HepG2 (cell line): ENCODE results near the gene KLHL11. TPM values are rescaled to one million over a fixed set of nuclear protein-coding genes. Genes with fewer than 3 reads are reported as not detected.

ENCODE experiments used
- ATF1 ChIP-seq: IDR thresholded peaks from 2 replicates; pipeline ENCODE4 v1.6.1; 2016; ENCODE audit warnings: mild to moderate bottlenecking, control low read depth
- DR1 ChIP-seq: sonication (generic); formaldehyde crosslinking; IDR thresholded peaks from 2 replicates; pipeline ENCODE4 v1.8.0; 2021; ENCODE audit warnings: mild to moderate bottlenecking, missing genetic modification reagents, inconsistent platforms
- NFKBIZ ChIP-seq: IDR thresholded peaks from 2 replicates; pipeline ENCODE4 v1.6.1; 2018; ENCODE audit warnings: missing genetic modification reagents, missing compliant biosample characterization
- SAP130 ChIP-seq: IDR thresholded peaks from 2 replicates; pipeline ENCODE4 v1.6.1; 2016; ENCODE audit warnings: low read depth
- SNAI1 ChIP-seq: sonication (generic); formaldehyde crosslinking; IDR thresholded peaks from 2 replicates; pipeline ENCODE4 v1.5.0; 2020; ENCODE audit warnings: mild to moderate bottlenecking, missing genetic modification reagents, borderline replicate concordance
- SOX6 ChIP-seq, 2 experiments: fragments of 450-650 bp in 1 of 2; sonication (generic) in 1 of 2; formaldehyde crosslinking in 1 of 2; IDR thresholded peaks; 2 replicates each; pipeline versions ENCODE4 v1.4.0 to v1.6.1; 2017 to 2020; ENCODE audit warnings: antibody characterized with exemption in 1 of 2, mild to moderate bottlenecking in 1 of 2, missing genetic modification reagents in 1 of 2
- ZHX1 ChIP-seq: sonication (generic); formaldehyde crosslinking; IDR thresholded peaks from 2 replicates; pipeline ENCODE4 v1.8.1; 2022; ENCODE audit warnings: low read depth, mild to moderate bottlenecking, missing genetic modification reagents
- ZKSCAN8 ChIP-seq: IDR thresholded peaks from 2 replicates; pipeline ENCODE4 v1.6.1; 2016; ENCODE audit warnings: borderline replicate concordance, missing genetic modification reagents, missing compliant biosample characterization
- ZNF205 ChIP-seq: IDR thresholded peaks from 2 replicates; pipeline ENCODE4 v1.6.1; 2018; ENCODE audit warnings: missing biosample characterization, missing genetic modification reagents
- ZNF253 ChIP-seq: sonication (generic); formaldehyde crosslinking; IDR thresholded peaks from 2 replicates; pipeline ENCODE4 v1.8.0; 2022; ENCODE audit warnings: mild to moderate bottlenecking, missing genetic modification reagents, borderline replicate concordance
- ZNF563 ChIP-seq: sonication (generic); formaldehyde crosslinking; IDR thresholded peaks from 2 replicates; pipeline ENCODE4 v1.8.0; 2022; ENCODE audit warnings: mild to moderate bottlenecking, moderate library complexity, missing genetic modification reagents
- ZNF816 ChIP-seq: sonication (generic); formaldehyde crosslinking; IDR thresholded peaks from 2 replicates; pipeline ENCODE4 v1.8.0; 2022; ENCODE audit warnings: missing genetic modification reagents, mild to moderate bottlenecking, borderline replicate concordance
- ZUFSP ChIP-seq: sonication (generic); formaldehyde crosslinking; IDR thresholded peaks from 2 replicates; pipeline ENCODE4 v1.9.0; 2021; ENCODE audit warnings: missing genetic modification reagents, mild to moderate bottlenecking, borderline replicate concordance
- polyA plus RNA-seq, 8 experiments: library from polyadenylated mRNA; depleted of rRNA in 3 of 8; stranded (reverse) in 7 of 8; unstranded in 1 of 8; fragments of >200 nt; fragmentation: Illumina TruSeq in 4 of 8; extraction: Trizol in 4 of 8; gene quantifications; 2 replicates each; pipeline versions ENCODE4 v1.2.1 to v1.2.3, GENCODE V29; 2011 to 2016; ENCODE audit warnings: low read depth in 4 of 8, missing spikeins in 1 of 8, mixed read lengths in 1 of 8; ENCODE audit not compliant: insufficient read depth in 1 of 8
- total RNA-seq, 5 experiments: library from RNA; depleted of rRNA; stranded (reverse); fragments of >200 nt; fragmentation: Illumina TruSeq; extraction: Trizol; gene quantifications; 2 replicates each; pipeline ENCODE4 v1.2.3, GENCODE V29; 2016; ENCODE audit warnings: low read depth in 1 of 5
- TF ChIP-seq, protein P1 (sequence below): sonication (generic); formaldehyde crosslinking; IDR thresholded peaks from 2 replicates; pipeline ENCODE4 v1.8.0; 2022; ENCODE audit warnings: missing genetic modification reagents, mild to moderate bottlenecking, inconsistent platforms, borderline replicate concordance

Gene KLHL11
- total and polyA plus RNA-seq, 2 of the 13 experiments (the other 11 are each of a cell fraction or from before 2014, with no cell fraction given) = 7.7 to 27.5 TPM

DNA sequence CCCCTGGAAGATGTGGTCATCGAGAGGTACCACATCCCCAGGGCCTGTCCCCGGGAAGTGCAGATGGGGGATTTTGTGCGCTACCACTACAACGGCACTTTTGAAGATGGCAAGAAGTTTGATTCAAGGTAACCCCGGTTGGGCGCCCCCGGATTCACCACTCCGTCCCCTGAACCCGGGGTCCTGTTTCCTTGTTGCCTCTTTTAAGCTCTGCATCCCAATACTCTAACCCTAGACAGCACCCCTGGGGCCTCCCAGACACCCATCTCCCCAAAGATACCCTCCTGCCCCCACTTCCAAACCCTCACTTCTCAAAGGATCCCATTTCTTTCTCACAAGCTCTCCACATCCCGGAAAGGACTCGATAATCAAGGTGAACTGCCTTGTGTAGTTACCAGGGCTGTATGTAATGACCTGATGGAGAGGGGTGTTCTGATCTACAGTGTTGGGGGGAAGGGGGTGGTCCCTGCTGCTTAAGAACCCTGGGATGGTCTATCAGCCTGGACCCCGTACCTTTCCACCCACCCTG, 52.0 kb downstream of the KLHL11 start (continued):
- TF ChIP-seq ZKSCAN8 = 0 out of 2 replicates have a peak, but pooled peaks have one; percentile 9
- TF ChIP-seq ZNF563 = no peak
- no peak for TF ChIP-seq ZUFSP (CRISPR knock-in tag)
- TF ChIP-seq DR1 (CRISPR knock-in tag) = 0 out of 2 replicates have a peak, but pooled peaks have one; percentile 39
- TF ChIP-seq NFKBIZ = no peak
- TF ChIP-seq ZNF253 (CRISPR knock-in tag) = no peak
- TF ChIP-seq, protein P1, sequence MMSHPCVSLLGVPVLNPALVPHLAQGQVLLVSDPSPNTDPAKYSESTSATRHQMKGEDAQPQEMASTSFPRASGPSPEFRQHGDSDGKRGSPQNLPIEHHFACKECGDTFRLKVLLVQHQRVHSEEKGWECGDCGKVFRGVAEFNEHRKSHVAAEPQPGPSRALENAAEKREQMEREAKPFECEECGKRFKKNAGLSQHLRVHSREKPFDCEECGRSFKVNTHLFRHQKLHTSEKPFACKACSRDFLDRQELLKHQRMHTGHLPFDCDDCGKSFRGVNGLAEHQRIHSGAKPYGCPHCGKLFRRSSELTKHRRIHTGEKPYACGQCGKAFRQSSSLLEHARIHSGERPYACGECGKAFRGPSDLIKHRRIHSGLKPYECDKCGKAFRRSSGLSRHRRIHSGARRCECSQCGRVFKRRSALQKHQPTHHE = peak; percentile 1; the same call in 1 of the 2 replicates
- no peak for TF ChIP-seq SOX6 (IDR thresholded peaks at IDR 0.05)
- TF ChIP-seq SOX6 (CRISPR knock-in tag; IDR thresholded peaks at IDR 0.05) = 0 out of 2 replicates have a peak, but pooled peaks have one; percentile 7
- no peak for TF ChIP-seq SAP130 (CRISPR knock-in tag)
- 0 out of 2 replicates have a peak, but pooled peaks have one; percentile 13 for TF ChIP-seq ZNF816
- no peak for TF ChIP-seq ATF1 (CRISPR knock-in tag)
- 0 out of 2 replicates have a peak, but pooled peaks have one; percentile 2 for TF ChIP-seq ZHX1
- no peak for TF ChIP-seq ZNF205 (CRISPR knock-in tag)
- TF ChIP-seq SNAI1 (CRISPR knock-in tag) = 0 out of 2 replicates have a peak, but pooled peaks have one; percentile 71
- TF ChIP-seq, all 625 proteins: peak for 20
